ENCODE data around the gene JPH4. TPM values are rescaled to one million over a fixed set of nuclear protein-coding genes. Genes with fewer than 3 reads are reported as not detected.
A peak's percentile ranks its signal among the peaks of the same experiment; 100 is the strongest.
"Not testable (repeated sequence)": the region's sequence is repeated elsewhere in the genome, so short reads cannot be mapped to it uniquely, and the experiment has no call there.

The JPH4 gene
- total and polyA plus RNA-seq, 12 donors: 0.06 to 0.38 (median 0.15) TPM; not detected in 1

DNA sequence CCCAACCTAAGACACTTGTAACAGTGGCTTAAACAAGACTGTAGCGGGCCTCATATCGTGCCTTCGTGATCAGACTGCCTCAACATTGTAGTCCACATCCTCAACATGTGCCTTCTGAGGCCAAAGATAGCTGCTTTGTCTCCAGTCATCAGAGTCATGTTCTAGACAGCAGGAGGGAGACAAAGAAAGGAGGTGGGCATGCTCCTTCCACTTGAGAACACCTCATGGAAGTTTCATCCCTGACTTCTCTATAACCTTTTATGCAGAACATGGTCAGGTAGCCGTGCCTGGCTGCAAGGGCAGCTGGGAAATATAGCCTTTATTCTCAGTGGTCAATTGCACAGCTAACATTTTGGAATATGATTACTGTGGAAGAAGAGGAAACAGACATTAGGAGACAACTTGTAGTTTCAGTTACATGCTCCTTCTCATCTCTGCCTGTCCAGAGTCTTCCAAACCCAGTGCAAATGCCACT, 32.3 kb upstream of the JPH4 start:
- intact Hi-C loops (cut with DNase I): no loop called here
- Histone ChIP-seq H3K36me3 (no peaks in the 10 kb centered on the region), H3K9me3 (no peaks in the 10 kb centered on the region), H3K4me3 (no peak overlapping the region), H3K27ac (peak overlapping the region in 1 of 10 donors; percentile 68), H3K4me1 (no peaks in the 10 kb centered on the region), H3K27me3 (peaks cover 0 to 7% (median 0%) of the 10 kb centered on the region in 7 donors)
- DNase-seq: no peak
- no peak for ATAC-seq
- TF ChIP-seq, protein P1, sequence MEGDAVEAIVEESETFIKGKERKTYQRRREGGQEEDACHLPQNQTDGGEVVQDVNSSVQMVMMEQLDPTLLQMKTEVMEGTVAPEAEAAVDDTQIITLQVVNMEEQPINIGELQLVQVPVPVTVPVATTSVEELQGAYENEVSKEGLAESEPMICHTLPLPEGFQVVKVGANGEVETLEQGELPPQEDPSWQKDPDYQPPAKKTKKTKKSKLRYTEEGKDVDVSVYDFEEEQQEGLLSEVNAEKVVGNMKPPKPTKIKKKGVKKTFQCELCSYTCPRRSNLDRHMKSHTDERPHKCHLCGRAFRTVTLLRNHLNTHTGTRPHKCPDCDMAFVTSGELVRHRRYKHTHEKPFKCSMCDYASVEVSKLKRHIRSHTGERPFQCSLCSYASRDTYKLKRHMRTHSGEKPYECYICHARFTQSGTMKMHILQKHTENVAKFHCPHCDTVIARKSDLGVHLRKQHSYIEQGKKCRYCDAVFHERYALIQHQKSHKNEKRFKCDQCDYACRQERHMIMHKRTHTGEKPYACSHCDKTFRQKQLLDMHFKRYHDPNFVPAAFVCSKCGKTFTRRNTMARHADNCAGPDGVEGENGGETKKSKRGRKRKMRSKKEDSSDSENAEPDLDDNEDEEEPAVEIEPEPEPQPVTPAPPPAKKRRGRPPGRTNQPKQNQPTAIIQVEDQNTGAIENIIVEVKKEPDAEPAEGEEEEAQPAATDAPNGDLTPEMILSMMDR (IDR thresholded peaks at IDR 0.05): no peak
- 56 to 57% methylated on average over 4 of the region's 4 CpGs for WGBS, 2 donors

DNA sequence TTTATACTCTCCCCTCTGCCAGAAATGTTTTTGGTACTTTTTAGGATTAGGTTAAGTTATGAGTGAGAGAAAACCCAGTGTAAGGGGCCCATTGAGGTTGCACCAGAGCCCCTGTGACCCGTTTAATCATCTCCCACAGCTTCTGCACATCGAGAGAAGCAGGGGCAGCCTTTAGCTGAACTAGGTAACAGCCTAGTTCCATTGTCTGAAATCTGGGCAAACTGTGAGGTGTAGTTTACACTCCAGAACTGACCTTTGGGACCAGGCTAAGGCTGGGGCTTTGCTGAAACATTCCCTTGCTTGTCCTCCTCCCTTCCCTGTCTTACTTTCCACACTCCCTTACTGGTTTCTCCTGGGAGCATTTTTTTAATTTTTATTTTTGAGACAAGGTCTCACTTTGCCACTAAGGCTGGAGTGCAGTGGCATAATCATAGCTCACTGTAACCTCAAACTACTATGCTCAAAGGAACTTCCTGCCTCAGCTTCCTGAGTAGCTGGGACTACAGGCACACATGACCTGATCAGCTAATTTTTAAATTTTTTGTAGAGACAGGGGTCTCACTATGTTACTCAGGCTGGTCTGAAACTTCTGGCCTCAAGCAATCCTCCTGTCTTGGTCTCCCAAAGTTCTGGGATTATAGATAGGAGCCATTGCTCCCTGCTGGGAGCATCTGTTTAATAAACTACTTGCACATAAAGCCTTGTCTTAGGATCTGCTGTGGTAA, 31.7 kb upstream of the JPH4 start:
- Histone ChIP-seq H3K27me3 (peaks cover 0 to 7% (median 0%) of the 10 kb centered on the region in 7 donors), H3K4me3 (no peak overlapping the region), H3K27ac (peak overlapping the region in 1 of 10 donors; percentile 68), H3K36me3 (no peaks in the 10 kb centered on the region), H3K9me3 (no peaks in the 10 kb centered on the region), H3K4me1 (no peaks in the 10 kb centered on the region)
- 59 to 70% methylated on average over 2 of the region's 2 CpGs for WGBS, 2 donors
- TF ChIP-seq, protein P1 (IDR thresholded peaks at IDR 0.05): no peak
- no peak for DNase-seq
- ATAC-seq: no peak
- intact Hi-C loops (cut with DNase I): no loop called here

DNA sequence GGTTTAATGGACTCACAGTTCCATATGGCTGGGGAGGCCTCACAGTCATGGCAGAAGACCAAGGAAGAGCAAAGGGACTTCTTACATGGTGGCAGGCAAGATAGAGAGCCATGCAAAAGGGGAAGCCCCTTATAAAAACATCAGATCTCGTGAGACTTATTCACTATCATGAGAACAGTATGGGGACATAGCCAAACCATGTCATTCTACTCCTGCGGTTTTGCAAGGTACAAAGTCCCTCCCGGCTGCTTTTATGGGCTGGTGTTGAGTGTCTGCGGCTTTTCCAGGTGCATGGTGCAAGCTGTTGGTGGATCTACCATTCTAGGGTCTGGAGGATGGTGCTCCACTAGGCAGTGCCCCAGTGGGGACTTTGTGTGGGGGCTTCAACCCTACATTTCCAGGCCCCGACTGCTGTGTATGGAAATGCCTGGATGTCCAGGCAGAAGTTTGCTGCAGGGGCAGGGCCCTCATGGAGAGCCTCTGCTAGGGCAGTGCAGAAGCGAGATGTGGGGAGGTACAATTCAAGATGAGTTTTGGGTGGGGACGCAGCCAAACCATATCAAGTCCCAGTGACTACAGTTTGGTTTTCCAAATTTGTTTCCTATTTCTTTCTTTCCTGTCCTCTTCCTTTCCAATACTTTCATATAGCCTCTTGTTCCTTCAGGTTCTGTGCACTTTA, 31.0 kb upstream of the JPH4 start:
- H3K27me3 ChIP-seq; H3K9me3 ChIP-seq; H3K36me3 ChIP-seq; H3K4me1 ChIP-seq; intact Hi-C loops (cut with DNase I); DNase-seq; ATAC-seq; H3K4me3 ChIP-seq: not testable (repeated sequence)
- H3K27ac ChIP-seq: peak overlapping the region in 1 of 10 donors; percentile 68
- 62 to 66% methylated on average over 7 of the region's 7 CpGs for WGBS, 2 donors

DNA sequence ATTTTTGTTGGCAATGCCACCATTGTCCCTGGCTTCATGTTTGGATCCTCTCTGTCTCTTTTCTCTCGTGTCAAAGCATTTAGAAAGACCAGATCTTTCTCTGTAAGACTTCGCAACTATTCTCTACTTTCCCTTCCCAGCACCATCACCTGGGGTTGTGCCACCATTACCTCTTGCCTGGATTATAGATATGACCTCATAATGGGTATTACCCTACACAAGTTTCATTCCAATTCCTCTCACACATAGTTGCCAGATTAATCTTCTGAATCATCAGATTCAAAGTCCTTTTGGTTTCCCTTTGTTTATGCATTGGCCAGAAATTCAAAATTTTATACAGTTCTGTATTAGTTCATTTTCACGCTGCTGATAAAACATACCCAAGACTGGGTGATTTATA, 30.4 kb upstream of the JPH4 start:
- no peaks in the 10 kb centered on the region for H3K36me3 ChIP-seq
- H3K9me3 ChIP-seq: no peaks in the 10 kb centered on the region
- H3K4me1 ChIP-seq: peaks cover 0 to 8% (median 0%) of the 10 kb centered on the region in 9 donors
- intact Hi-C loops (cut with DNase I): no loop called here
- 82 to 87% methylated on average over 3 of the region's 3 CpGs for WGBS, 2 donors
- H3K27ac ChIP-seq: no peak overlapping the region
- ATAC-seq (no peak), DNase-seq (no peak)
- TF ChIP-seq, protein P1 (IDR thresholded peaks at IDR 0.05): no peak
- no peak overlapping the region for H3K4me3 ChIP-seq
- H3K27me3 ChIP-seq: no peaks in the 10 kb centered on the region
